H1 (cell line): ENCODE results near the gene TMEM50A. TPM values are rescaled to one million over a fixed set of nuclear protein-coding genes. Genes with fewer than 3 reads are reported as not detected.

Experiments used
- BRCA1 ChIP-seq: IDR thresholded peaks from 2 replicates; pipeline ENCODE4 v1.6.1; 2012; ENCODE audit warnings: low read depth, low read length, improper control_type of control experiment
- EGR1 ChIP-seq: IDR thresholded peaks from 2 replicates; pipeline ENCODE4 v1.6.1; 2011; ENCODE audit warnings: low read depth, low read length, borderline replicate concordance
- EP300 ChIP-seq, 2 experiments: IDR thresholded peaks; 1 replicate in 1 of 2; 2 replicates in 1 of 2; pipeline ENCODE4 v1.6.1; 2011 to 2012; ENCODE audit warnings: low read depth in 2 of 2, low read length in 2 of 2, mild to moderate bottlenecking in 2 of 2, borderline replicate concordance in 1 of 2, inconsistent platforms in 1 of 2, moderate library complexity in 1 of 2
- EZH2 ChIP-seq: fragments of 200-600 bp; sonication (generic); IDR thresholded peaks from 2 replicates; pipeline ENCODE4 v1.7.1; 2012; ENCODE audit warnings: low read depth, mild to moderate bottlenecking, moderate library complexity, low read length, inconsistent platforms; ENCODE audit not compliant: severe bottlenecking
- JUN ChIP-seq: IDR thresholded peaks from 2 replicates; pipeline ENCODE4 v1.6.1; 2011; ENCODE audit warnings: low read depth, mild to moderate bottlenecking, improper control_type of control experiment, low read length
- SIX5 ChIP-seq: IDR thresholded peaks from 2 replicates; pipeline ENCODE4 v1.6.1; 2011; ENCODE audit warnings: mild to moderate bottlenecking, low read depth, low read length
- polyA plus RNA-seq, 7 experiments: library from polyadenylated mRNA; depleted of rRNA in 3 of 7; stranded (reverse) in 5 of 7; unstranded in 2 of 7; fragments of >200 nt in 5 of 7; fragments of 200-250 nt in 2 of 7; gene quantifications; 1 replicate in 5 of 7; 2 replicates in 1 of 7; 4 replicates in 1 of 7; pipeline versions ENCODE4 v1.2.1 to v1.2.3, GENCODE V29; 2011 to 2013; ENCODE audit warnings: missing spikeins in 2 of 7, mixed read lengths in 2 of 7
- total RNA-seq: library from RNA; stranded (reverse); fragmentation: NEBNext Ultra II Directional; extraction: Animal tissue kit (Norgen Biotek cat#: 25700); gene quantifications from 2 replicates; pipeline ENCODE4 v1.2.1, GENCODE V29; 2021
- TF ChIP-seq, protein P1 (sequence below): IDR thresholded peaks from 2 replicates; pipeline ENCODE4 v1.6.1; 2012; ENCODE audit warnings: low read length, inconsistent platforms

The TMEM50A gene
- total and polyA plus RNA-seq, 2 of the 8 experiments (the other 6 are each of a cell fraction or from before 2014, with no cell fraction given) = 98.6 to 111 TPM

DNA sequence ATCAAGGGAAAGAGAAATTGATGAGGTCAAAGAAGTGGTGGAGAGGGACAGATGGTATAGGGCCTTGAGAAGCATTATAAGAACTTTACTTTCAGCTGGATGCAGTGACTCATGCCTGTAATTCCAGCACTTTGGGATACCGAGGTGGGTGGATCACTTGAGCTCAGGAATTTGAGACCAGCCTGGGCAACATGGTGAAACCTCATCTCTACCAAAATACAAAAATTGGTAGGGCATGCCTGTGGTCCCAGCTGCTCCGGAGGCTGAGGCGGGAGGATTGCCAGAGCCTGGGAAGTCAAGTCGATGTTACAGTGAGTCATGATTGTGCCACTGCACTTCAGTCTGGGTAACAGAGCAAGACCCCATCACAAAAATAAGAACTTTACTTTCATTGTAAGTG, 5.7 kb downstream of the TMEM50A start (continued):
- TF ChIP-seq EZH2 (no peak), EGR1 (no peak), BRCA1 (no peak), JUN (no peak), EP300 (IDR thresholded peaks at IDR 0.05; ENCODE audit: borderline replicate concordance in 1 of 2, low read depth in 2 of 2, low read length in 2 of 2) (no peak), SIX5 (no peak)
- TF ChIP-seq, protein P1, sequence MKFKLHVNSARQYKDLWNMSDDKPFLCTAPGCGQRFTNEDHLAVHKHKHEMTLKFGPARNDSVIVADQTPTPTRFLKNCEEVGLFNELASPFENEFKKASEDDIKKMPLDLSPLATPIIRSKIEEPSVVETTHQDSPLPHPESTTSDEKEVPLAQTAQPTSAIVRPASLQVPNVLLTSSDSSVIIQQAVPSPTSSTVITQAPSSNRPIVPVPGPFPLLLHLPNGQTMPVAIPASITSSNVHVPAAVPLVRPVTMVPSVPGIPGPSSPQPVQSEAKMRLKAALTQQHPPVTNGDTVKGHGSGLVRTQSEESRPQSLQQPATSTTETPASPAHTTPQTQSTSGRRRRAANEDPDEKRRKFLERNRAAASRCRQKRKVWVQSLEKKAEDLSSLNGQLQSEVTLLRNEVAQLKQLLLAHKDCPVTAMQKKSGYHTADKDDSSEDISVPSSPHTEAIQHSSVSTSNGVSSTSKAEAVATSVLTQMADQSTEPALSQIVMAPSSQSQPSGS = no peak
